ENCODE data around the gene EHD4. TPM values are rescaled to one million over a fixed set of nuclear protein-coding genes. Genes with fewer than 3 reads are reported as not detected.

EHD4 gene
- total RNA-seq, 2 donors from 2014 or later: 13.8 to 16.9 TPM

DNA sequence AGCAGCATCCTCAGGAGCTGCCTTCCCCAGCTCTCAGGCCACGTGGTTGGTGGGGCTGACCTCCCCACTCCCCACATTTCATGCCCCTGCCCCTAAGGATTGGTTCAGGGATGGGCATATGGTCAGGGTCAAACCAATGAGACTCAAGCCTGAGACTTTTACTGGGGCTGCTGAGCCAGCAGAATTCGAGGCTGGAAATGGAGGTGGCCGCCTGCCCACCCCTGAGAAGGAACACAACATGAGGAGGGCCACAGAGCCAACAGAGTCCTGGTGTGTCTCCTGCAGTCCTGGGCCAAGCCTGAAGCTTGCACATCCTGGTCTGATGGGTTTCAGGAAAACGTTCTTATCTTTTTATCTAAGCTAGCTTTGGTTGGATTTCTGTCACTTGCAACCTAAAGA, 5.9 kb downstream of the EHD4 start:
- Histone ChIP-seq H3K27ac (peak overlapping the region in 2 of 4 donors; percentile 7 to 34), H3K9me3 (no peaks in the 10 kb centered on the region), H3K36me3 (replicated peaks in 1 of 2; ENCODE audit: insufficient read depth in 1 of 2, low read depth in 2 of 2) (no peaks in the 10 kb centered on the region), H3K4me3 (no peak overlapping the region), H3K27me3 (no peaks in the 10 kb centered on the region), H3K4me1 (peaks cover 59% of the 10 kb centered on the region)
- DNase-seq: no peak
- TF ChIP-seq POLR2A (IDR thresholded peaks at IDR 0.05) (no peak), CTCF (IDR thresholded peaks at IDR 0.05) (no peak)
- ATAC-seq: no peak
- 71 to 76% methylated on average over 4 of the region's 4 CpGs for WGBS, 2 donors
- intact Hi-C loops (cut with DNase I): no loop called here

- H3K27ac ChIP-seq: peak overlapping the region in 2 of 4 donors; percentile 7 to 34
- H3K4me3 ChIP-seq: no peak overlapping the region
- intact Hi-C loops (cut with DNase I): no loop called here
- H3K9me3 ChIP-seq: no peaks in the 10 kb centered on the region
- ATAC-seq (peak; percentile 33), DNase-seq (peak; percentile 55 to 70 (median 64))
- no peaks in the 10 kb centered on the region for H3K27me3 ChIP-seq
- no peaks in the 10 kb centered on the region for H3K36me3 ChIP-seq (replicated peaks in 1 of 2; ENCODE audit: insufficient read depth in 1 of 2, low read depth in 2 of 2)
- TF ChIP-seq CTCF (IDR thresholded peaks at IDR 0.05) (peak in 1 of 7 experiments; percentile 22), POLR2A (IDR thresholded peaks at IDR 0.05) (no peak)
- 72 to 77% methylated on average over 15 of the region's 15 CpGs for WGBS, 2 donors
- H3K4me1 ChIP-seq: peaks cover 60% of the 10 kb centered on the region
These were observed 6.6 kb downstream of the EHD4 start for GRCh38 chr15:41965441-41966413.

GRCh38 chr15:41961595-41962202, 10.7 kb downstream of the EHD4 start:
- 52 to 65% methylated on average over 1 of the region's 1 CpG for WGBS, 2 donors
- TF ChIP-seq CTCF (IDR thresholded peaks at IDR 0.05) (no peak), POLR2A (IDR thresholded peaks at IDR 0.05) (no peak)
- H3K4me3 ChIP-seq: no peak overlapping the region
- H3K27me3 ChIP-seq: no peaks in the 10 kb centered on the region
- H3K4me1 ChIP-seq: peaks cover 68% of the 10 kb centered on the region
- no peaks in the 10 kb centered on the region for H3K36me3 ChIP-seq (replicated peaks in 1 of 2; ENCODE audit: insufficient read depth in 1 of 2, low read depth in 2 of 2)
- no peaks in the 10 kb centered on the region for H3K9me3 ChIP-seq
- DNase-seq (no peak), ATAC-seq (no peak)
- peak overlapping the region in 3 of 4 donors; percentile 87 to 91 (median 89) for H3K27ac ChIP-seq
- intact Hi-C loops (cut with DNase I): no loop called here

- 22 to 33% methylated on average over 2 of the region's 2 CpGs for WGBS, 2 donors
- peak overlapping the region in 3 of 4 donors; percentile 87 to 91 (median 89) for H3K27ac ChIP-seq
- H3K4me1 ChIP-seq: peaks cover 68% of the 10 kb centered on the region
- H3K9me3 ChIP-seq: no peaks in the 10 kb centered on the region
- no peaks in the 10 kb centered on the region for H3K27me3 ChIP-seq
- ATAC-seq: peak; percentile 91
- DNase-seq: peak in 1 of 4 donors; percentile 56
- intact Hi-C loops (cut with DNase I): no loop called here
- peak in 2 of 3 donors; percentile 27 to 39 for TF ChIP-seq POLR2A (IDR thresholded peaks at IDR 0.05)
- no peak for TF ChIP-seq CTCF (IDR thresholded peaks at IDR 0.05)
- no peak overlapping the region for H3K4me3 ChIP-seq
- H3K36me3 ChIP-seq (replicated peaks in 1 of 2; ENCODE audit: insufficient read depth in 1 of 2, low read depth in 2 of 2): no peaks in the 10 kb centered on the region
These were observed 11.3 kb downstream of the EHD4 start for GRCh38 chr15:41961001-41961518.

All from body of pancreas (tissue), 4 donors.